ENCODE results near the gene C12orf76.

GRCh38 chr12:109991586-109991985, 56.7 kb downstream of the C12orf76 start:
- TF ChIP-seq USF1 (CRISPR knock-in tag; IDR thresholded peaks at IDR 0.05) = no peak
- no peak for TF ChIP-seq CTCF (IDR thresholded peaks at IDR 0.05)

Data from WTC11 (cell line).